ENCODE results near the gene TAF1C.

Gene TAF1C

GRCh38 chr16:84159800-84160199 lies 27.1 kb downstream of the TAF1C start:
- DNase-seq (ENCODE audit: low read depth): no peak

- no peak for DNase-seq (ENCODE audit: low read depth)
Observed at GRCh38 chr16:84159007-84159406, 27.9 kb downstream of the TAF1C start.

GRCh38 chr16:84156342-84156784 lies 30.5 kb downstream of the TAF1C start:
- DNase-seq (ENCODE audit: low read depth): no peak

- no peak for DNase-seq (ENCODE audit: low read depth)
Observed at GRCh38 chr16:84155771-84156170, 31.1 kb downstream of the TAF1C start.

- no peak for DNase-seq (ENCODE audit: low read depth)
Observed at GRCh38 chr16:84155226-84155625, 31.6 kb downstream of the TAF1C start.

GRCh38 chr16:84153660-84154214 lies 33.1 kb downstream of the TAF1C start:
- DNase-seq (ENCODE audit: low read depth): no peak

- no peak for DNase-seq (ENCODE audit: low read depth)
Observed at GRCh38 chr16:84150926-84151325, 35.9 kb downstream of the TAF1C start.

- DNase-seq (ENCODE audit: low read depth): peak; percentile 91
Observed at GRCh38 chr16:84144859-84145639, 41.8 kb downstream of the TAF1C start, which contains the start of the genes DNAAF1 and HSDL1. DNAAF1 (plus strand) TSS chr16:84145308; CDS start chr16:84145441, 133 bp downstream. HSDL1 (minus strand) TSS chr16:84145177; CDS start chr16:84131321, 13,856 bp downstream.

GRCh38 chr16:84144209-84144858 lies 42.5 kb downstream of the TAF1C start:
- DNase-seq (ENCODE audit: low read depth): peak; percentile 11

- DNase-seq (ENCODE audit: low read depth): no peak
Observed at GRCh38 chr16:84143784-84144199, 43.1 kb downstream of the TAF1C start.

GRCh38 chr16:84143081-84143480 lies 43.8 kb downstream of the TAF1C start:
- no peak for DNase-seq (ENCODE audit: low read depth)

GRCh38 chr16:84141143-84141670 lies 45.6 kb downstream of the TAF1C start:
- no peak for DNase-seq (ENCODE audit: low read depth)

GRCh38 chr16:84139628-84140258 lies 47.1 kb downstream of the TAF1C start:
- DNase-seq (ENCODE audit: low read depth): no peak

- no peak for DNase-seq (ENCODE audit: low read depth)
Observed at GRCh38 chr16:84138824-84139627, 47.8 kb downstream of the TAF1C start.

- DNase-seq (ENCODE audit: low read depth): no peak
Observed at GRCh38 chr16:84138500-84138823, 48.4 kb downstream of the TAF1C start.

GRCh38 chr16:84137769-84138357 lies 49.0 kb downstream of the TAF1C start:
- no peak for DNase-seq (ENCODE audit: low read depth)

- DNase-seq (ENCODE audit: low read depth): no peak
Observed at GRCh38 chr16:84137287-84137686, 49.6 kb downstream of the TAF1C start.

- DNase-seq (ENCODE audit: low read depth): no peak
Observed at GRCh38 chr16:84136331-84137125, 50.3 kb downstream of the TAF1C start.

GRCh38 chr16:84132527-84133285 lies 54.2 kb downstream of the TAF1C start:
- no peak for DNase-seq (ENCODE audit: low read depth)

- no peak for DNase-seq (ENCODE audit: low read depth)
Observed at GRCh38 chr16:84131117-84131516, 55.7 kb downstream of the TAF1C start.
